IMR-90 (cell line): ENCODE results near the gene CAMP. TPM values are rescaled to one million over a fixed set of nuclear protein-coding genes. Genes with fewer than 3 reads are reported as not detected.

Experiments
- ATAC-seq: fragments of 200-7000 bp; cut with Tn5 transposase; 2 replicates; pipeline ENCODE4 v1.9.1; 2020; ENCODE audit warnings: low read depth, mild to moderate bottlenecking, moderate library complexity
- BruUV-seq: library from RNA; stranded (reverse); fragments of 400-500 nt; replicated peaks from 2 replicates; lab custom pipeline; 2021; lab: Mats Ljungman, UMichigan
- CTCF ChIA-PET: fragments of 300-600 bp; formaldehyde crosslinking; extraction: SDS; loops from one replicate; lab custom pipeline; 2021; ENCODE audit warnings: antibody characterized with exemption; lab: Yijun Ruan, JAX
- POLR2A ChIA-PET: fragments of 300-600 bp; sonication (Branson Sonifier 250); formaldehyde crosslinking; loops from one replicate; lab custom pipeline; 2022; ENCODE audit warnings: antibody characterized with exemption; ENCODE audit not compliant: unreplicated experiment; lab: Charles Lee
- DNase-seq: peaks from one replicate; pipeline ENCODE4 v3.0.0; 2013
- H2AFZ ChIP-seq: replicated peaks from 2 replicates; pipeline ENCODE3; 2013; ENCODE audit warnings: low read length, mild to moderate bottlenecking; ENCODE audit not compliant: poor library complexity
- H2AK5ac ChIP-seq: 2 replicates; pipeline ENCODE4 v1.6.1; 2013; ENCODE audit warnings: low read depth, low read length, inconsistent platforms
- H2AK9ac ChIP-seq: replicated peaks from 2 replicates; pipeline ENCODE3; 2013; ENCODE audit warnings: mild to moderate bottlenecking, low read depth, low read length, moderate library complexity; ENCODE audit not compliant: poor library complexity
- H2BK120ac ChIP-seq: 2 replicates; pipeline ENCODE4 v1.6.1; 2013; ENCODE audit warnings: low read depth, low read length, inconsistent platforms
- H2BK15ac ChIP-seq: 3 replicates; pipeline ENCODE4 v1.6.1; 2013; ENCODE audit warnings: low read depth, low read length, inconsistent platforms
- H2BK20ac ChIP-seq: 2 replicates; pipeline ENCODE4 v1.6.1; 2013; ENCODE audit warnings: low read depth, mild to moderate bottlenecking, inconsistent platforms, low read length, moderate library complexity
- H2BK5ac ChIP-seq: 2 replicates; pipeline ENCODE4 v1.6.1; 2013; ENCODE audit warnings: mild to moderate bottlenecking, low read depth, low read length, inconsistent platforms; ENCODE audit not compliant: poor library complexity, severe bottlenecking
- H3K14ac ChIP-seq: replicated peaks from 2 replicates; pipeline ENCODE4 v1.6.1; 2013; ENCODE audit warnings: low read depth, low read length, inconsistent platforms
- H3K18ac ChIP-seq: 2 replicates; pipeline ENCODE4 v1.6.1; 2013; ENCODE audit warnings: low read depth, low read length, control low read depth
- H3K23ac ChIP-seq: 2 replicates; pipeline ENCODE4 v1.6.1; 2013; ENCODE audit warnings: low read depth, low read length, inconsistent platforms
- H3K27ac ChIP-seq: 2 replicates; pipeline ENCODE4 v1.5.1; 2013; ENCODE audit warnings: mild to moderate bottlenecking, control low read depth, low read length; ENCODE audit not compliant: insufficient read depth
- H3K27me3 ChIP-seq: 2 replicates; pipeline ENCODE4 v1.6.1; 2013; ENCODE audit warnings: low read length; ENCODE audit not compliant: control insufficient read depth, insufficient read depth
- H3K36me3 ChIP-seq: 2 replicates; pipeline ENCODE4 v1.6.1; 2013; ENCODE audit warnings: low read length, mixed read lengths; ENCODE audit not compliant: control insufficient read depth, insufficient read depth
- H3K4ac ChIP-seq: 2 replicates; pipeline ENCODE4 v1.6.1; 2013; ENCODE audit warnings: low read depth, low read length, inconsistent platforms
- H3K4me1 ChIP-seq: 2 replicates; pipeline ENCODE4 v1.6.1; 2013; ENCODE audit warnings: low read length, mixed read lengths; ENCODE audit not compliant: control insufficient read depth, insufficient read depth
- H3K4me2 ChIP-seq: 2 replicates; pipeline ENCODE4 v1.6.1; 2013; ENCODE audit warnings: low read depth, mild to moderate bottlenecking, control low read depth, low read length, moderate library complexity
- H3K4me3 ChIP-seq: 2 replicates; pipeline ENCODE4 v1.5.1; 2013; ENCODE audit warnings: low read depth, mild to moderate bottlenecking, control low read depth, low read length, moderate library complexity; ENCODE audit not compliant: insufficient read depth
- H3K56ac ChIP-seq: 2 replicates; pipeline ENCODE4 v1.6.1; 2013; ENCODE audit warnings: low read length, inconsistent platforms; ENCODE audit not compliant: insufficient read depth; ENCODE audit errors: extremely low read depth
- H3K79me1 ChIP-seq, 2 experiments: 2 replicates each; pipeline ENCODE4 v1.6.1; 2013; ENCODE audit warnings: low read length in 2 of 2, inconsistent platforms in 1 of 2, low read depth in 1 of 2
- H3K9ac ChIP-seq: 2 replicates; pipeline ENCODE4 v1.6.1; 2013; ENCODE audit warnings: low read depth, low read length, control low read depth
- H3K9me1 ChIP-seq: 2 replicates; pipeline ENCODE4 v1.6.1; 2013; ENCODE audit warnings: low read length, inconsistent platforms; ENCODE audit not compliant: insufficient read depth
- H3K9me3 ChIP-seq: 2 replicates; pipeline ENCODE4 v1.6.1; 2013; ENCODE audit warnings: low read length; ENCODE audit not compliant: control insufficient read depth, insufficient read depth
- H4K20me1 ChIP-seq: 2 replicates; pipeline ENCODE4 v1.6.1; 2013; ENCODE audit warnings: low read length, inconsistent platforms; ENCODE audit not compliant: insufficient read depth
- H4K5ac ChIP-seq: 2 replicates; pipeline ENCODE4 v1.6.1; 2013; ENCODE audit warnings: mild to moderate bottlenecking, low read depth, low read length, control low read depth
- H4K8ac ChIP-seq, 2 experiments: 2 replicates each; pipeline ENCODE4 v1.6.1; 2013; ENCODE audit warnings: low read depth in 2 of 2, low read length in 2 of 2, control low read depth in 1 of 2, inconsistent platforms in 1 of 2
- H4K91ac ChIP-seq: 2 replicates; pipeline ENCODE4 v1.6.1; 2013; ENCODE audit warnings: low read depth, low read length, inconsistent platforms; ENCODE audit not compliant: insufficient read depth
- BHLHE40 ChIP-seq: fragments of 150-350 bp; IDR thresholded peaks from 2 replicates; pipeline ENCODE4 v1.6.1; 2016; ENCODE audit warnings: mild to moderate bottlenecking, low read depth, low read length
- CEBPB ChIP-seq: IDR thresholded peaks from 2 replicates; pipeline ENCODE4 v1.6.1; 2012; ENCODE audit warnings: low read depth, low read length, improper control_type of control experiment
- CHD1 ChIP-seq: IDR thresholded peaks from 2 replicates; pipeline ENCODE4 v1.6.1; 2012; ENCODE audit warnings: low read depth, low read length, improper control_type of control experiment
- CTCF ChIP-seq: conservative IDR thresholded peaks from 2 replicates; pipeline ENCODE4 v1.5.1; 2012; ENCODE audit warnings: mild to moderate bottlenecking, low read depth, low read length, improper control_type of control experiment
- ELK1 ChIP-seq: fragments of 150-350 bp; IDR thresholded peaks from 2 replicates; pipeline ENCODE4 v1.6.1; 2016; ENCODE audit warnings: low read depth, mild to moderate bottlenecking, low read length, moderate library complexity, borderline replicate concordance
- FOS ChIP-seq: fragments of 150-350 bp; IDR thresholded peaks from 2 replicates; pipeline ENCODE4 v1.6.1; 2016; ENCODE audit warnings: low read depth, low read length
- MAFK ChIP-seq: IDR thresholded peaks from 2 replicates; pipeline ENCODE4 v1.6.1; 2012; ENCODE audit warnings: low read depth, low read length, improper control_type of control experiment
- MAZ ChIP-seq: IDR thresholded peaks from 2 replicates; pipeline ENCODE4 v1.6.1; 2012; ENCODE audit warnings: low read depth, mild to moderate bottlenecking, low read length, improper control_type of control experiment, moderate library complexity, borderline replicate concordance
- MXI1 ChIP-seq: IDR thresholded peaks from 2 replicates; pipeline ENCODE4 v1.6.1; 2012; ENCODE audit warnings: low read depth, mild to moderate bottlenecking, low read length, moderate library complexity, borderline replicate concordance
- NFE2L2 ChIP-seq: fragments of 150-350 bp; IDR thresholded peaks from 2 replicates; pipeline ENCODE4 v1.6.1; 2016; ENCODE audit warnings: low read depth, mild to moderate bottlenecking, low read length
- POLR2A ChIP-seq: IDR thresholded peaks from 2 replicates; pipeline ENCODE4 v1.6.1; 2012; ENCODE audit warnings: mild to moderate bottlenecking, low read depth, low read length
- RAD21 ChIP-seq: IDR thresholded peaks from 2 replicates; pipeline ENCODE4 v1.6.1; 2012; ENCODE audit warnings: low read length, improper control_type of control experiment
- RCOR1 ChIP-seq: IDR thresholded peaks from 2 replicates; pipeline ENCODE4 v1.6.1; 2012; ENCODE audit warnings: mild to moderate bottlenecking, low read length, improper control_type of control experiment; ENCODE audit not compliant: insufficient replicate concordance
- RFX5 ChIP-seq: IDR thresholded peaks from 2 replicates; pipeline ENCODE4 v1.8.0; 2012; ENCODE audit warnings: low read depth, mild to moderate bottlenecking, low read length, moderate library complexity
- SMC3 ChIP-seq: fragments of 150-350 bp; IDR thresholded peaks from 2 replicates; pipeline ENCODE4 v1.6.1; 2016; ENCODE audit warnings: low read depth, mild to moderate bottlenecking, antibody characterized with exemption, low read length, moderate library complexity
- USF2 ChIP-seq: fragments of 150-350 bp; IDR thresholded peaks from 2 replicates; pipeline ENCODE4 v1.6.1; 2017; ENCODE audit warnings: mild to moderate bottlenecking, antibody characterized with exemption, low read length, low read depth
- WGBS, 2 experiments: methylation state at CpG; one replicate each; pipeline versions ENCODE4 v1.1.5 to v1.1.7; 2013; ENCODE audit warnings: missing lambda C conversion rate in 2 of 2; ENCODE audit not compliant: insufficient read length in 1 of 2; ENCODE audit errors: extremely low coverage in 2 of 2; 5-methylcytosine and 5-hydroxymethylcytosine counted together
- dilution Hi-C: fragments of 300-500 bp; cut with HindIII; formaldehyde crosslinking; loops from one replicate; pipeline ENCODE4 v1.14.3; 2018; ENCODE audit warnings: low sequenced_read_pairs; ENCODE audit not compliant: unreplicated experiment
- in situ Hi-C: fragments of 300-500 bp; cut with MboI; formaldehyde crosslinking; loops from 3 replicates; pipeline ENCODE4 v1.14.3; 2019; ENCODE audit warnings: low sequenced_read_pairs, inconsistent platforms, mixed read lengths
- intact Hi-C: fragments of 100-400 bp; cut with micrococcal nuclease; formaldehyde crosslinking; loops from 2 replicates; pipeline ENCODE4 v1.10.0; 2022
- polyA plus RNA-seq, 3 experiments: library from polyadenylated mRNA; depleted of rRNA; stranded (reverse); fragments of >200 nt; gene quantifications; 2 replicates each; pipeline ENCODE4 v1.2.3, GENCODE V29; 2012; ENCODE audit warnings: low replicate concordance in 1 of 3
- total RNA-seq: library from RNA; depleted of rRNA; stranded (reverse); fragments of >200 nt; gene quantifications from 2 replicates; pipeline ENCODE4 v1.2.3, GENCODE V29; 2012

The CAMP gene
- total and polyA plus RNA-seq, 2 of the 4 experiments (the other 2 are of a cell fraction) = not detected

- H4K20me1 ChIP-seq = no peaks in the 10 kb centered on the region
- H3K9ac ChIP-seq = no peak overlapping the region
- H3K56ac ChIP-seq = no peak overlapping the region
- TF ChIP-seq MAFK (no peak), BHLHE40 (no peak), NFE2L2 (no peak), ELK1 (no peak), FOS (no peak), RCOR1 (no peak), USF2 (no peak), CTCF (no peak), POLR2A (no peak), MXI1 (no peak), CEBPB (no peak), MAZ (no peak), SMC3 (no peak), RFX5 (no peak), RAD21 (no peak), CHD1 (no peak)
- dilution Hi-C loops (no loop called here), intact Hi-C loops (loop anchor here (2.0 kb wide), 1 partner anchor 274 kb away; no protein-coding TSS in a partner anchor), in situ Hi-C loops (loop anchor here (5.0 to 10.0 kb wide), 2 partner anchors 163 to 270 kb away; no protein-coding TSS in a partner anchor)
- peaks cover 6% of the 10 kb centered on the region; the same call in 1 of the 2 replicates for H3K27me3 ChIP-seq
- H4K5ac ChIP-seq = no peak overlapping the region
- H2BK20ac ChIP-seq = no peak overlapping the region
- H3K4me2 ChIP-seq = no peak overlapping the region
- no peak overlapping the region for H4K91ac ChIP-seq
- no peak overlapping the region for H2BK15ac ChIP-seq
- CTCF ChIA-PET = interaction anchor here (1.7 kb wide), 1 partner anchor 162 kb away, joined by 25 read pairs; no protein-coding TSS in a partner anchor
- no peak overlapping the region for H3K4ac ChIP-seq
- H3K9me1 ChIP-seq = no peaks in the 10 kb centered on the region
- H2AK5ac ChIP-seq = no peak overlapping the region
- BruUV-seq = no TSS peak
- H3K23ac ChIP-seq = no peak overlapping the region
- DNase-seq = no peak
- H3K9me3 ChIP-seq = peaks cover 2% of the 10 kb centered on the region; the same call in 1 of the 2 replicates
- H3K79me1 ChIP-seq = no peaks in the 10 kb centered on the region
- no CpG with 5 or more reads among the region's 10 CpGs for WGBS, 2 experiments
- no peaks in the 10 kb centered on the region for H3K4me1 ChIP-seq
- H3K14ac ChIP-seq = no peak overlapping the region
- peaks cover 2% of the 10 kb centered on the region for H3K36me3 ChIP-seq
- H3K4me3 ChIP-seq = no peak overlapping the region
- ATAC-seq = no peak
- no peak overlapping the region for H2AK9ac ChIP-seq
- no peak overlapping the region for H3K18ac ChIP-seq
- no peak overlapping the region for H3K27ac ChIP-seq
- no peak overlapping the region for H2BK120ac ChIP-seq
- H4K8ac ChIP-seq = no peak overlapping the region
- POLR2A ChIA-PET = no interaction called here
- H2BK5ac ChIP-seq = no peak overlapping the region
- no peak overlapping the region for H2AFZ ChIP-seq
These were observed 51.2 kb downstream of the CAMP start for GRCh38 chr3:48274452-48274851.
